Natural killer cell (primary cell): ENCODE measurements around the gene DLAT. TPM values are rescaled to one million over a fixed set of nuclear protein-coding genes. Genes with fewer than 3 reads are reported as not detected.

Experiments
- ATAC-seq, 3 donors: fragments of 150-1000 bp in 2 of 3; fragments of 200-7000 bp in 1 of 3; cut with Tn5 transposase; 1 replicate in 1 of 3; 2 replicates in 2 of 3; pipeline ENCODE4 v1.10.0; 2021; ENCODE audit warnings: mild to moderate bottlenecking in 2 of 3, moderate library complexity in 2 of 3
- DNase-seq, 2 donors: peaks; one replicate each; pipeline versions ENCODE4 v3.0.0 to v3.0.0-alpha.2; 2013 to 2021; ENCODE audit warnings: mixed read lengths in 1 of 2
- H3K27ac ChIP-seq: one replicate; pipeline ENCODE4 v1.5.1; 2013; ENCODE audit warnings: mild to moderate bottlenecking, low read length
- H3K27me3 ChIP-seq: one replicate; pipeline ENCODE4 v1.6.1; 2013; ENCODE audit warnings: low read length; ENCODE audit not compliant: control insufficient read depth, insufficient read depth
- H3K36me3 ChIP-seq: one replicate; pipeline ENCODE4 v1.6.1; 2013; ENCODE audit warnings: low read length; ENCODE audit not compliant: control insufficient read depth, insufficient read depth
- H3K4me1 ChIP-seq: one replicate; pipeline ENCODE4 v1.6.1; 2013; ENCODE audit warnings: low read length; ENCODE audit not compliant: control insufficient read depth, insufficient read depth
- H3K4me3 ChIP-seq: one replicate; pipeline ENCODE4 v1.5.1; 2013; ENCODE audit warnings: low read length
- H3K9me3 ChIP-seq: one replicate; pipeline ENCODE4 v1.6.1; 2013; ENCODE audit warnings: low read length; ENCODE audit not compliant: control insufficient read depth, insufficient read depth
- H3K27ac Mint-ChIP-seq, 2 donors: one replicate each; pipeline ENCODE4 v1.8.0; 2022; ENCODE audit warnings: mild to moderate bottlenecking in 2 of 2, mixed read lengths in 2 of 2, moderate library complexity in 1 of 2
- H3K27me3 Mint-ChIP-seq, 2 donors: one replicate each; pipeline ENCODE4 v1.8.0; 2022; ENCODE audit warnings: low read depth in 2 of 2, mixed read lengths in 2 of 2
- H3K36me3 Mint-ChIP-seq: one replicate; pipeline ENCODE4 v1.8.0; 2022; ENCODE audit warnings: mixed read lengths
- H3K4me1 Mint-ChIP-seq, 2 donors: one replicate each; pipeline ENCODE4 v1.8.0; 2022; ENCODE audit warnings: mixed read lengths in 2 of 2
- H3K4me3 Mint-ChIP-seq: one replicate; pipeline ENCODE4 v1.8.0; 2022; ENCODE audit warnings: mild to moderate bottlenecking, moderate library complexity, mixed read lengths
- H3K9me3 Mint-ChIP-seq, 2 donors: one replicate each; pipeline ENCODE4 v1.8.0; 2022; ENCODE audit warnings: mixed read lengths in 2 of 2
- CTCF ChIP-seq: fragments of 200-600 bp; IDR thresholded peaks from one replicate; pipeline ENCODE4 v1.8.0; 2022; ENCODE audit warnings: antibody characterized with exemption
- WGBS: methylation state at CpG from one replicate; pipeline ENCODE4 v1.1.7; 2013; ENCODE audit warnings: missing lambda C conversion rate; ENCODE audit not compliant: insufficient coverage; 5-methylcytosine and 5-hydroxymethylcytosine counted together
- intact Hi-C: fragments of 100-400 bp; cut with micrococcal nuclease; formaldehyde crosslinking; loops from one replicate; pipeline ENCODE4 v1.14.2; 2022
- total RNA-seq, 4 donors: library from RNA; stranded (reverse); fragments of 120-200 nt in 1 of 4; gene quantifications; one replicate each; pipeline versions ENCODE4 v1.2.3 to v1.2.4, GENCODE V29; 2013 to 2022

DLAT gene
- total RNA-seq, 3 donors from 2014 or later (not counting 1 experiment from before 2014, with no cell fraction given) = 12.6 to 16.2 (median 15.5) TPM

GRCh38 chr11:112000703-112001102, 24.5 kb upstream of the DLAT start:
- intact Hi-C loops = no loop called here
- no peaks in the 10 kb centered on the region for H3K36me3 ChIP-seq
- no peak overlapping the region for H3K27ac ChIP-seq
- TF ChIP-seq CTCF = no peak
- Mint-ChIP-seq H3K4me3 (no peak overlapping the region), H3K4me1 (peaks cover 0 to 9% of the 10 kb centered on the region in 2 donors), H3K9me3 (no peaks in the 10 kb centered on the region), H3K27me3 (peaks cover 12 to 18% of the 10 kb centered on the region in 2 donors), H3K36me3 (no peaks in the 10 kb centered on the region), H3K27ac (no peak overlapping the region)
- H3K9me3 ChIP-seq = no peaks in the 10 kb centered on the region
- no peaks in the 10 kb centered on the region for H3K27me3 ChIP-seq
- H3K4me3 ChIP-seq = no peak overlapping the region
- no CpG with 5 or more reads among the region's 1 CpG for WGBS
- H3K4me1 ChIP-seq = no peaks in the 10 kb centered on the region
- DNase-seq (no peak), ATAC-seq (no peak)

- no peaks in the 10 kb centered on the region for H3K9me3 Mint-ChIP-seq
- H3K4me3 ChIP-seq = no peak overlapping the region
- no peaks in the 10 kb centered on the region for H3K4me1 ChIP-seq
- no peak overlapping the region for H3K4me3 Mint-ChIP-seq
- H3K9me3 ChIP-seq = no peaks in the 10 kb centered on the region
- no peak overlapping the region for H3K27ac Mint-ChIP-seq
- intact Hi-C loops = no loop called here
- no peak for ATAC-seq
- WGBS = 93% methylated on average over 5 of the region's 6 CpGs
- H3K27me3 ChIP-seq = peaks cover 2% of the 10 kb centered on the region
- H3K27ac ChIP-seq = no peak overlapping the region
- no peaks in the 10 kb centered on the region for H3K36me3 ChIP-seq
- no peak for TF ChIP-seq CTCF
- H3K4me1 Mint-ChIP-seq = peaks cover 0 to 9% of the 10 kb centered on the region in 2 donors
- H3K27me3 Mint-ChIP-seq = peaks cover 16 to 28% of the 10 kb centered on the region in 2 donors
- no peaks in the 10 kb centered on the region for H3K36me3 Mint-ChIP-seq
- no peak for DNase-seq
These were observed 22.6 kb upstream of the DLAT start for GRCh38 chr11:112002491-112003216.

- Mint-ChIP-seq H3K27me3 (peaks cover 23 to 44% of the 10 kb centered on the region in 2 donors), H3K36me3 (no peaks in the 10 kb centered on the region), H3K4me3 (no peak overlapping the region), H3K4me1 (peaks cover 0 to 9% of the 10 kb centered on the region in 2 donors), H3K27ac (no peak overlapping the region), H3K9me3 (no peaks in the 10 kb centered on the region)
- peak; percentile 63 to 69 (median 68) for ATAC-seq
- peak in 1 of 2 donors; percentile 40 for DNase-seq
- Histone ChIP-seq H3K27me3 (peaks cover 2% of the 10 kb centered on the region), H3K4me3 (no peak overlapping the region), H3K27ac (no peak overlapping the region), H3K9me3 (no peaks in the 10 kb centered on the region), H3K4me1 (no peaks in the 10 kb centered on the region), H3K36me3 (no peaks in the 10 kb centered on the region)
- peak; percentile 27 for TF ChIP-seq CTCF
- 72% methylated on average over 4 of the region's 4 CpGs for WGBS
- intact Hi-C loops = no loop called here
These were observed 20.8 kb upstream of the DLAT start for GRCh38 chr11:112004389-112004788.
